Left colon (tissue), 2 donors: ENCODE measurements around the gene LKAAEAR1. TPM values are rescaled to one million over a fixed set of nuclear protein-coding genes. Genes with fewer than 3 reads are reported as not detected.
A peak's percentile ranks its signal among the peaks of the same experiment; 100 is the strongest.

Experiments
- ATAC-seq: fragments of 200-7000 bp; cut with Tn5 transposase; one replicate; pipeline ENCODE4 v1.9.1; 2020; ENCODE audit warnings: mild to moderate bottlenecking, moderate library complexity
- DNase-seq, 2 donors: peaks; one replicate each; pipeline ENCODE4 v3.0.0-alpha.2; 2020
- intact Hi-C, 2 donors: fragments of 100-400 bp; cut with DNase I in 1 of 2; cut with micrococcal nuclease in 1 of 2; formaldehyde crosslinking; loops; one replicate each; pipeline versions ENCODE4 v1.11.2 to v1.14.0; 2022; cut with DNase I, micrococcal nuclease
- total RNA-seq, 2 donors: library from RNA; stranded (reverse); fragmentation: NEBNext Ultra II Directional; extraction: Animal tissue kit (Norgen Biotek cat#: 25700); gene quantifications; one replicate each; pipeline ENCODE4 v1.2.1, GENCODE V29; 2021
- donor health status: DM: no; HTN: no; CAD: no.
- donor health status: DM: yes; HTN: yes; CAD: no.

Gene LKAAEAR1
- total RNA-seq, 2 donors from 2014 or later, result not detected

- ATAC-seq (peak; percentile 76), DNase-seq (peak in 1 of 2 donors; percentile 87)
- intact Hi-C loops, result loop anchor here in 1 of 2 donors (5.0 kb wide), 1 partner anchor 66 kb away; no protein-coding TSS in a partner anchor
Measured at GRCh38 chr20:64057628-64058498, 26.3 kb downstream of the LKAAEAR1 start.

GRCh38 chr20:64056889-64057627 is 27.1 kb downstream of the LKAAEAR1 start:
- no peak for ATAC-seq
- intact Hi-C loops, result loop anchor here in 1 of 2 donors (5.0 kb wide), 1 partner anchor 65 kb away; no protein-coding TSS in a partner anchor

GRCh38 chr20:64056639-64056888 is 27.6 kb downstream of the LKAAEAR1 start:
- ATAC-seq (no peak), DNase-seq (no peak)
- intact Hi-C loops, result loop anchor here in 1 of 2 donors (5.0 kb wide), 1 partner anchor 64 kb away; no protein-coding TSS in a partner anchor

More at GRCh38 chr20:64056889-64057627, 27.1 kb downstream of the LKAAEAR1 start:
- no peak for DNase-seq

- DNase-seq (no peak), ATAC-seq (no peak)
- intact Hi-C loops, result loop anchor here in 1 of 2 donors (5.0 kb wide), 1 partner anchor 64 kb away; no protein-coding TSS in a partner anchor
Measured at GRCh38 chr20:64055893-64056638, 28.1 kb downstream of the LKAAEAR1 start.

- DNase-seq (no peak), ATAC-seq (no peak)
- intact Hi-C loops, result loop anchor here in 1 of 2 donors (5.0 kb wide), 1 partner anchor 63 kb away; no protein-coding TSS in a partner anchor
Measured at GRCh38 chr20:64055396-64055892, 28.8 kb downstream of the LKAAEAR1 start.

- no peak for DNase-seq
- intact Hi-C loops, result no loop called here
- ATAC-seq, result no peak
Measured at GRCh38 chr20:64053841-64054661, 30.1 kb downstream of the LKAAEAR1 start.

GRCh38 chr20:64052987-64053840 is 31.0 kb downstream of the LKAAEAR1 start:
- intact Hi-C loops, result no loop called here
- no peak for ATAC-seq

GRCh38 chr20:64052326-64052722 is 31.9 kb downstream of the LKAAEAR1 start:
- DNase-seq (no peak), ATAC-seq (no peak)
- intact Hi-C loops, result no loop called here

More at GRCh38 chr20:64052987-64053840, 31.0 kb downstream of the LKAAEAR1 start:
- DNase-seq, result no peak

- intact Hi-C loops, result no loop called here
- no peak for DNase-seq
- no peak for ATAC-seq
Measured at GRCh38 chr20:64051561-64052325, 32.5 kb downstream of the LKAAEAR1 start.

GRCh38 chr20:64051033-64051452 is 33.2 kb downstream of the LKAAEAR1 start:
- ATAC-seq, result no peak
- no peak for DNase-seq
- intact Hi-C loops, result no loop called here

GRCh38 chr20:64050261-64051032 is 33.8 kb downstream of the LKAAEAR1 start:
- DNase-seq, result no peak
- intact Hi-C loops, result no loop called here
- ATAC-seq, result no peak

GRCh38 chr20:64049878-64050260 is 34.3 kb downstream of the LKAAEAR1 start:
- intact Hi-C loops, result no loop called here
- DNase-seq, result no peak
- ATAC-seq, result no peak

- ATAC-seq (peak; percentile 34), DNase-seq (no peak)
- intact Hi-C loops, result no loop called here
Measured at GRCh38 chr20:64049060-64049877, 34.9 kb downstream of the LKAAEAR1 start, which contains the start of gene SOX18. SOX18 (minus strand) TSS chr20:64049639; CDS start chr20:64049516, 123 bp downstream.

GRCh38 chr20:64048402-64049044 is 35.7 kb downstream of the LKAAEAR1 start:
- ATAC-seq (no peak), DNase-seq (no peak)
- intact Hi-C loops, result no loop called here
